GM19240 (cell line): ENCODE results near the gene TRIM14.

Experiments
- DNase-seq: peaks from one replicate; pipeline ENCODE4 v3.0.0; 2011; ENCODE audit warnings: low spot score; ENCODE audit not compliant: insufficient read length

TRIM14 gene

DNA sequence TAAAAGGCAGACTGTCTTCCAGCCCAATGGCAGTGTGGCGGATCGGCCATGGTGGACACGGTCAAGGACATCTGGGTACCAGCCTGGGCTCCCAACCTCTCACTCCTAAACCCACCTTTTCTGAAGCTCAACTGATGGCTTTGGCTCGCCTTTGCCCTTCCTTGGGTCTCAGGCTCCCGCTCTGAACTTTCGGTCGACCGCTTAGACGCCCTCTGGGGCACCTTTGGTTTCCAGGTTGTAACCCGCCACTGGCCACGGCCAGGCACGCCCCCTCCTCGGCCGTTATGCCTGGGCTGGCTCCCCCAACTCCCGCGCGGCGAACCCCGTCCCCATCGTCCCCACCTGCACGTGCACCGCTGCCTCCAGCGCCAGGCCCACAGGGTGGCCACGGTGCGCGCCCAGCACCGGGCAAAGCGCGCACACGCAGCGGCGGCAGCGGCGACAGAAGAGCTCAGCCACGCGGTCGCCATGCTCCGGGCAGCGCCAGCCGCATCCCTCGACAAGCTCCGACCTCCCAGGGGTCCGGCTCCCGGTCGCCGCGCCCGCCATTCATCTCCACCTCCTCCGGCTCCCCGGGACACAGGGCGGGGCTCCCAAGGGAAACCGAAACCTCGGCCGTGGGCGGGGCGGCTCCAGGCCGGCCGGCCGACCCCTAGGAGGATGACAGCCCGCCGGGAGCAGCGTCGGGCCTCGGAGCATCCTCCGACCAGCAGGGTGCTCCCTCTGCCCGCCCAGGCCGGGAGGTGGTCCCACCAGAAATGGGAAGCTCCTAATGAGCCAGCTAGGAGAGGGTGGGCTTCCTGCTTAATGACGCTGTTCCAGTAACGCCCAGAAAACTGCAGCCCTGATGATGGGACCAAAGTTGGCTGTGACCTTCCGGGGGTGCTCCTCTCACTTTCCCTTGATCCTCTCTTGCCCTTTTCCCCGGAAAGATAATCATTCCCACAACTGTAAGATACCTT is at the start of gene TRIM14:
TSS of gene TRIM14 (minus strand) at position 583 of the 962 bp plus-strand sequence. CDS start at position 549, 34 bp downstream.
- DNase-seq, result peak; percentile 71

GRCh38 chr9:98168153-98168780 is 49.2 kb upstream of the TRIM14 start:
- DNase-seq, result no peak

GRCh38 chr9:98164912-98165311 is 45.9 kb upstream of the TRIM14 start:
- no peak for DNase-seq

- no peak for DNase-seq
These were observed 43.6 kb upstream of the TRIM14 start for GRCh38 chr9:98162613-98163012.

DNA sequence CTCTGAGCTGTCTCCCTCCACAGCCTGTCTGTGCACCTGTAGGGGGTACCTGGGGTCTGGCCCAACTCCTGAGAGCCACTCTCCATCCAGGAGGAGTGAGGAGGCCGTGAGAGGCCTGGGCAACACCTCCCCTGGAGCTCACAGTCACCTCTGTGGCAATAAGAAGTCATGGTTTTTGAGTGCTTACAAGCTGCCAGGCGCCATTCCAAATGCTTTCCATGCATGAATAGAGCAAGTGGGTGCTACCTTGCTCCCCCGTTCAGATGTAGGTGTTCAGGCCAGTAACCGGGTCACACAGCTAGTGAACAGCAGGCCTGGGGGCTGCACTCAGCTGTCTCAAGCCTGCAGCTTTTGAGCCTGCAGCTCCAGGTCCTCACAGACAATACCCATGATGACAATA is 42.8 kb upstream of the TRIM14 start:
- no peak for DNase-seq

- DNase-seq, result no peak
These were observed 40.8 kb upstream of the TRIM14 start for GRCh38 chr9:98159790-98160189.

DNA sequence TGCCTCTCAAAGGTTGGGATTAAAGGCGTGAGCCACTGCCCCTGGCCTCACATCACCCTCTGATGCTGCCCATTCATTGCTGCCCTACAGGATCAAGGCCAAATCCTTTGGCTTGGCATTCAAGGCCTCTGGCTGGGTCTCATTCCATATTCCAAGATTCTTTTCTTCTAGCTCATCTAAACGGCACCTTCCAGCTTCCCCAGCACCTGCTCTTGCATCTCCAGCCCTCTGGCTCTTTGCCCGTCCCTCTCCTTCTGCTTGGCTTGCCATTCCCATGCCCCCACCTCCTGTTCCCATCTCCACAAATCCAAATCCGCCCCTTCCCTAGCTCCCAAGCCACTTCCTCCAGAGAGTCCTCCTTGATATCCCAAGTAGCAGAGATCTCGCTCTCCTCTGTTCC is 40.3 kb upstream of the TRIM14 start:
- DNase-seq, result no peak

DNA sequence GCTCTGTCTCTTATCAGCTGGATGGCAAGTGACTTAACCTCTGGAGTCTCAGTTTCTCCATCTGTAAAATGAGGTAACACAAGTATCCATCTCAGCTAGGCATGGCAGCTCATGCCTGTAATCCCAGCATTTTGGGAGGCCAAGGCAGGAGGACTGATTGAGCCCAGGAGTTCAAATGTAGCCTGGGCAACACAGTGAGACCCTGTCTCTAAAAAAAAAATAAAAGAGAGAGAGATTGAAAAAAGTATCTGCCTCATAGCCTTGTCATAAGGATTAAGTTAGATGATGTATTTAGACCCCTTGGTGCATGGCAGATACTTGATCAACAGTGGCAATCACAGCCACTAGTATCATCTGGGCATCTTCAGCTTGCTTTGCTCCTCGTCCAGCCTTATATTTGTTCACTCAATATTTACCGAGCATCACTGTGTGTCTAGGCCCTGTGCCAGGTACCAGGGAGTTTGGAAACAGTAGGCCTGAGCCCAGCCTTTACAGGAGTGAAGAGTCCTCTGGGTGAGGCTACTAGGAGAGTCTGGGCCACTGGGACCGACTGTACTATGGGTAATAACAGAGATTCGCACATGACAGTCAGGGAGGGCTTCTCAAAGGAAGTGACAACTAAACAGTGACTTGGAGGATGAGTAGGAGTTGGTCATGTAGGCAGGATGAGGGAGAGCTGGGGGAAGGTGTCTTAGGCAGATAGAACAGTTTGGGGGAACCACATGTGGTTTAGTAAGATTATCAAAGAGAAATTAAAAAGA is 39.2 kb upstream of the TRIM14 start:
- DNase-seq, result no peak

DNA sequence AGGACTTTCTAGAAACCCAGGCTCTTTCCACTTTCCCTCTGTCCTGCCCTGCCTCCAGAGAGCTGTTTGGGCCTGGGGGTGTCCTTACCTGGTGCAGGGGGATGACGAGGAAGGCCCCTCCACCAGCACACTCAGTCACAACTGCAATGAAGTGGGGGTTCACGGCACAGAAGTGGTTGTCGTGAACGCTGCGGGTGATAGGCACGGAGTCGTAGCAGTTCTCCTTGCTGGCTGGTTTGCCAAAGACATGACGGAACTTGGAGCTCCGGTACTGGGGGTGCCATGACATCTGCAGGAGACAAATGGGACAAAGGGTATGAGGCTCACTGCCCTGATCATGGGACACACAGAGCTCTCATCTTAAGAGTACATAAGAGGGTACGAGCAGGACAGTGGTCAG is 38.4 kb upstream of the TRIM14 start:
- no peak for DNase-seq

DNA sequence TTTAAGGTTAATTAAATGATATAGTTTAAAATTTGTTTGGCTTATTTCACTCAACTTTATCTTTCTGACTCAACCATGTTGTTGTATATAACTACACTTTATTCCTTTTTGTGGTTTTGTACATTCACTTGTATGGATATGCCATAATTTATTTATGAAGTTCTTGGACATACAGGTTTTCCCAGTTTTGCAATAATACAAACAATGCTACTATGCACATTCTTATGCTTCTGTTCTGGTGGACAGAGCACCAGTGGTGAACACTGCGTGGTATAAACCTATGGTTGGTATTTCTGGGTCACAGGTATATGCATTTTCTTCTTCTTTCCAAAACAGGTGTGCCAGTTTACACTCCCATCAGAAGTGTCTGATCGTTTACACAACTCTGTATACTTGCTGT is 35.7 kb upstream of the TRIM14 start:
- DNase-seq, result no peak

DNA sequence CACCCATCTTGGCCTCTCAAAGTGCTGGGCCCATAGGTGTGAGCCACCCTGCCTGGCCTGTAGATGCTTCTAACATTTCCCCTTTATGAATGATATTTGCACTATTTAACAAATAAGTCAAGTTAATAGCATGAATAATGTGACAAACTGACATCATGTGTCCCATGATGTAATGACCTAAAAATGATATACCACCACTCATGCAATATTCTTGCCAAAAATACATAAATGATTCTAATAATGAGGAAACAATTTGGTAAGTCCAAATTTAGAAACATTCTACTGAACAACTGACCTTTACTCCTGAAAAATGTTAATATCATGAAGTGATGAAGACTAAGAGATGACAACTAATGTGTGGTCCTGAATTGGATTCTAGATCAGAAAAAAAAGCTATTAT is 33.5 kb upstream of the TRIM14 start:
- no peak for DNase-seq

DNA sequence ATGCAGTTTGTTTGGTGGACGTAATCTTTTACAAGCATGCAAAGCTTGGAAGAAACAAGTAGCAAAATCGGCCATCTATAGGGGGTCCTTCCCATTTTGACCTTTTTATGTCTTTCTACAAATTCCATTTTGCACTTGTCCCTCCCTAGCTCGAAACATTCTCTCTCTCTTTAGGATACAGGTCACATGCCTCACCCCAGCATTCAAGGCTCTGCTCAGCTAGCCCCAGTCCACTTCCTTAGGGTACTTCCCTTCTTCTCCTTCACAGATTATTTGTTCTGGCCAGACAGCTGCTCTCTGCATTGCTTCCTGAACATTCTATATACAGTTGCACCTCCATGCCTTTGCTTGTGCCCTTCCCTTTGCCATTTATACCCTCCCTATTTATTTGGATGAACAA is 31.7 kb upstream of the TRIM14 start:
- DNase-seq, result no peak

DNA sequence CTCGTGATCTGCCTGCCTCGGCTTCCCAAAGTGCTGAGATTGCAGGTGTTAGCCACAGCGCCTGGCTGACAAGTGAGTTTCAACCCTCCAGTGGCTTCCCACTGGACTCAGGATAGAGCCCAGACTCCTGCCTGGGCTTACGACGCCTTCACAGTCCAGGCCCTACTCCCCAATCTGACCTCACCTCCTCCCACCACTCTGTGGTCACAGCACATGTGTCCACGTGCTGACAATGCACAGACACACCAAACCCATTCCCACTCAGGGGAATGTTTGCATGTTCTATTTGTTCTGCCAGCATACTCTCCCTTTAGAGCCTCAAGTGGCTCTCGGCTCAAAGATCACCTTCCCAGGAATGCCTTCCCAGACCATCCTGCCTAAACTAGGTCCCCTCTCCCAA is 31.1 kb upstream of the TRIM14 start:
- DNase-seq, result no peak

- no peak for DNase-seq
These were observed 30.4 kb upstream of the TRIM14 start for GRCh38 chr9:98149422-98149821.

GRCh38 chr9:98148486-98148885 is 29.5 kb upstream of the TRIM14 start:
- no peak for DNase-seq

GRCh38 chr9:98147582-98147981 is 28.6 kb upstream of the TRIM14 start:
- DNase-seq, result no peak

GRCh38 chr9:98146101-98146991 is 27.3 kb upstream of the TRIM14 start:
- DNase-seq, result no peak

- no peak for DNase-seq
These were observed 25.6 kb upstream of the TRIM14 start for GRCh38 chr9:98144631-98145030.

- DNase-seq, result no peak
These were observed 25.1 kb upstream of the TRIM14 start for GRCh38 chr9:98144076-98144475.

- DNase-seq, result no peak
These were observed 24.0 kb upstream of the TRIM14 start for GRCh38 chr9:98142925-98143481.
